NB4 (cell line): ENCODE data around the gene NADK2.

Experiments used
- DNase-seq: peaks from one replicate; pipeline ENCODE4 v3.0.0; 2010; ENCODE audit warnings: low read depth
- H3K4me3 ChIP-seq: one replicate; pipeline ENCODE4 v1.5.1; 2011; ENCODE audit warnings: mild to moderate bottlenecking, low read depth, low read length, moderate library complexity
- CTCF ChIP-seq: IDR thresholded peaks from one replicate; pipeline ENCODE4 v1.5.1; 2012; ENCODE audit warnings: low read depth, low read length
- MAX ChIP-seq: IDR thresholded peaks from 2 replicates; pipeline ENCODE4 v1.6.1; 2011; ENCODE audit warnings: low read depth, low read length
- MYC ChIP-seq: IDR thresholded peaks from 2 replicates; pipeline ENCODE4 v1.6.1; 2011; ENCODE audit warnings: low read depth, low read length
- POLR2A ChIP-seq: IDR thresholded peaks from 2 replicates; pipeline ENCODE4 v1.6.1; 2011; ENCODE audit warnings: mild to moderate bottlenecking; ENCODE audit not compliant: insufficient read length; ENCODE audit errors: extremely low read depth

NADK2 gene

GRCh38 chr5:36276864-36277263 is 35.1 kb upstream of the NADK2 start:
- no peak for TF ChIP-seq MYC
- TF ChIP-seq CTCF: no peak
- TF ChIP-seq POLR2A: no peak
- TF ChIP-seq MAX: no peak
- no peak for DNase-seq
- no peak overlapping the region for H3K4me3 ChIP-seq

- TF ChIP-seq MAX (no peak), POLR2A (no peak), MYC (no peak), CTCF (no peak)
- peak; percentile 72 for DNase-seq
- peak overlapping the region; percentile 27 for H3K4me3 ChIP-seq
Observed at GRCh38 chr5:36273809-36274526, 32.2 kb upstream of the NADK2 start.

GRCh38 chr5:36272136-36272690 is 30.5 kb upstream of the NADK2 start:
- TF ChIP-seq MYC: no peak
- no peak for TF ChIP-seq POLR2A
- no peak for TF ChIP-seq MAX
- TF ChIP-seq CTCF: no peak
- no peak overlapping the region for H3K4me3 ChIP-seq
- DNase-seq: no peak

- H3K4me3 ChIP-seq: no peak overlapping the region
- no peak for DNase-seq
- TF ChIP-seq CTCF: no peak
- no peak for TF ChIP-seq MYC
- TF ChIP-seq POLR2A: no peak
- no peak for TF ChIP-seq MAX
Observed at GRCh38 chr5:36270876-36271575, 29.3 kb upstream of the NADK2 start.

- no peak for TF ChIP-seq MYC
- TF ChIP-seq CTCF: no peak
- TF ChIP-seq POLR2A: no peak
- TF ChIP-seq MAX: no peak
- DNase-seq: no peak
- H3K4me3 ChIP-seq: no peak overlapping the region
Observed at GRCh38 chr5:36270175-36270574, 28.4 kb upstream of the NADK2 start.
